GM21360 (cell line): ENCODE data around the gene TTLL4.

Experiments used
- ATAC-seq: cut with Tn5 transposase; IDR thresholded peaks from one replicate; pipeline ENCODE4 v1.9.1; 2021; ENCODE audit warnings: mild to moderate bottlenecking, moderate library complexity; ENCODE audit not compliant: unreplicated experiment

Gene TTLL4

DNA sequence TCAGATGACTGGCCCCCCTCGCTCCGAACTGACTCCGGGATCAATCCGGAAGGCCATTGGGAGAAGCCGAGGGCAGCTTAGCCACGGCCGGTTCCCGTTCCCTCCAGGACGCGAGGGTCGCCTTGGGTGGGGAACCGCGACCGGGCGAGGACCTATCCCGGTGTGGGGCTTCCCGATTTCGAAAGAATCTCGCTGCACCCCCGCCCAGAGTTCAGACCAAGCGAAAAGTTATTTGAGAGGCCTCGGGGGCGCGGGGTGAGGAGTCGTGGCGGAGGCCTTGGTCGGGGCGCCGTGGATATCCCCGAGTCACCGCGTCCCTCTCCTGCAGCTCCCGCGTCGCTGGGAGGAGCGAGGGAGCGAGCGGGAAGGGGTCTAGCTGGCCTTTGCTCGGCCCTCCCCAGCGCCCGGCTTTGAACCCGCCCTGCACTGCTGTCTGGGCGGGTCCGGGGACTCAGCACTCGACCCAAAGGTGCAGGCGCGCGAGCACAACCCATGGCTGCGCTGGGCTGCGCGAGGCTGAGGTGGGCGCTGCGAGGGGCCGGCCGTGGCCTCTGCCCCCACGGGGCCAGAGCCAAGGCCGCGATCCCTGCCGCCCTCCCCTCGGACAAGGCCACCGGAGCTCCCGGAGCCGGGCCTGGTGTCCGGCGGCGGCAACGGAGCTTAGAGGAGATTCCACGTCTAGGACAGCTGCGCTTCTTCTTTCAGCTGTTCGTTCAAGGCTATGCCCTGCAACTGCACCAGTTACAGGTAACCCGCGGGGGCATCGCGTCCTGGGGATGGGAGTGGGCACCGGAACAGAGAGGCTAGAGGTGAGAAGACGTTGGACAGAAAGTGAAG lies 71.3 kb downstream of the TTLL4 start, which contains the start of gene CYP27A1:
Gene CYP27A1 (plus strand): TSS at position 457 of the 837 bp plus-strand sequence. CDS start 36 bp downstream, at position 493.
- no peak for ATAC-seq

DNA sequence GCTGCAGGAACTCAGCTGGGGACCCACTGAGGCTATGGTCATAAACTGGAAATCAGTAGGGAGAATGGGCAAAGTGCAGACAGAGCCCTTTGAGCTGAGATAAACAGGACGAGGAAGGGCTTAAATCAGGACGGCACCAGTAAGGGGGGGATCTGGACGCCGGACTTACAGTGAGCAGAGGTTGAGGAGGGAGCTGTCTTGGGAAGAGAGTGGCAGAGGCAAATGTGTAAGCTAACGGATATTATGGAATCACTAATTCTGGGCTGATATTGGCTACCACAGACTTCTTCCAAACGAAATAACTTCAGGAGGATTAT lies 71.9 kb downstream of the TTLL4 start:
- no peak for ATAC-seq

DNA sequence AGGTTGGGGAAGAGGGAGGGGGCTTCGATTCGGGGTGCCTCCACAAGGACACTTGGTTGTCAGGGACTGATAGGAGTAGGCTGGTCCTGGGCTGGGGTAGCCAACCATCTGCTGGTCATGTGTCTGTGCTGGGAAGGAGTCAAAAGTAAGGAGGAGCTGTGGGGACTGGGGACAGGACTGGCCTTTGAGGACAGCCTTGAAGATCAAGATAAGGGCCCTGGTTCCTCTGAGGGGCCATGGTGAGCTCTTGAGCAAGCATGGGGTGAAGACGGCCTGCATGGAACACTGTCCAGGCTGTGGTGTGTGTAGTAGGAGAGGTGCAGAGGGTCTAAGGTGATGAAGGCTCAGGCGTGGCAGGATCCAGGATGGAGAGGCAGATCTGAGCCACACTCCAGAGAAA lies 73.1 kb downstream of the TTLL4 start:
- ATAC-seq, result no peak

DNA sequence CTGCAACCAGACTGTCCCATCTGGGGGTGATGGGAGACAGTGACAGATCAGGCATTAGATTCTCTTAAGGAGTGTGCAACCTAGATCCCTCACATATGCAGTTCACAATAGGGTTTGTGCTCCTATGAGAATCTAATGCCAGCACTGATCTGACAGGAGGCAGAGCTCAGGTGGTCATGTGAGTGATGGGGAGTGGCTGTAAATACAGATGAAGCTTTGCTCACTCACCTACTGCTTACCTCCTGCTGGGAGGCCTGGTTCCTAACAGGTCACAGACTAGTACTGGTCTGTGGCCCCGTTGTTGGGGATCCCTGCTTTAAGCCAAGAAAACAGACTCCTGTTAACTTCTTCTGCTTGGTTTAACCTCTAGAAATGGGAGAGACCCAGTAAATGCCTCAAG lies 74.5 kb downstream of the TTLL4 start:
- ATAC-seq, result no peak

DNA sequence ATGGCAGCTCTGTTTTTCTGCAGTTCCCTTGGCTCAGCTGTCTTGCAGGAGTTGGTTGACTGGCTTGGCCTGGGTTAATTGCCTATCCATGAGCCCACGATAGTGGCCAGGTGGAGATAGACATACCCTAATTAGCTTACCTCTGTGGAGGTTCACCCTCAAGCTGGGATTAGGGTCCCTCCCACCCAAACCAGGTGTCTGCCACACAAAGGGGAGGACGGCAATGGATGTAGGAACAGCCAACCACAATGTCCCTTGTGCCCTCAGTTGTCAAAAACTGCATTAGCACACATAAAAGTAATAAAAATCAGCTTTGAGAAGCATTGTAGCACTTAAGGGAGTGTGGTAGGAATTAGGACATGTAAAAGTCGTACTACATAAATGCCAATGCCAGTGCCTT lies 75.5 kb downstream of the TTLL4 start:
- no peak for ATAC-seq

DNA sequence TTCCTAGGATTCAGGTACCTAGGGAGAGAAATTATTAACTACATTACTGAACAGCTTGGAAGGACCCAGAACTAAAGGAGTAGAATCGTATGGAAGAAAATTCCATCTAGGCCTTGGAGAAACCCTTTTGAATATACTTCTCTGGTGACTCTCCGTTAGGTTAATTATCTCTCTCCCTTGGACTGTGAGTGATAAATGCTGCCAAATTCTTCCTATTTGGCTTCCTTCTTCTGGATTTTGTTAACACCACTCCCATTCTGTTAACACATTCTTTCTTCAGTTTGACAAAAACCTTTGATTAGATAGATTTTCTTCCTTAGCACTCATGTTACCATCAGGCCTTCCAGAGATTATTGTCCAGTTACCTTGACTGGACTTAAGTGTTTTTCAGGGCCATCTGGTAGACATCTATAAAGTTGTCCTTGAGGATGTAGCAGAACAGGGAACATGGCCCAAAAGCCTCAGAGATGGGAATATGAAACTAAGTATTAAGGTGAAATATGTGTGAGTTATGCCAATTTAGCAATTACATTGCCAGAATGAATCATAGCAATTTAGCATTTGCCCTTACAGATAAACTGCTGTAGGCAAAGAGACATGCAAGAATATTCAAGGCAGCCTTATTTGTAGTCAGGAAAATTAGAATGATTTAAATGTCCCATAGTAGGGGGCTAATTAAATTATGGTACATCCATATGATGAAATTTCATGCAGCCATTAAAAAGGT lies 78.1 kb downstream of the TTLL4 start:
- no peak for ATAC-seq

DNA sequence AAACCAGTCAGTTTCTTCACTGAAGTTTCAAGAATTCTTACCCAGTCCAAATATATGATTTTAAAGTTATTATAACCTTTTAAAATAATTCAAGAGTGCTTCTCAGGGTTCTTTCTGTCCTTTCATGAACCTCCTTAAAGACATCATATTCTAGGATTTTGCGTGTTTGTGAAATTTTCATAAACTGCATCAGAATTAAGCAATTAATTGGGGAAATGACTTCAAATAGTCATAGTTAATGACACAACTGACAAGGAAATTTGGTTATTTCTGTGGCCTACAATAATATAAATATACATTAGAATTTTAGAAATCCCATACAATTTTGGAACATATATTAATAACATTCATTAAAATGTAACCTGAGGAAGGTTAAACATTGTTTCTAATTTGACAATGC lies 81.8 kb downstream of the TTLL4 start:
- no peak for ATAC-seq

DNA sequence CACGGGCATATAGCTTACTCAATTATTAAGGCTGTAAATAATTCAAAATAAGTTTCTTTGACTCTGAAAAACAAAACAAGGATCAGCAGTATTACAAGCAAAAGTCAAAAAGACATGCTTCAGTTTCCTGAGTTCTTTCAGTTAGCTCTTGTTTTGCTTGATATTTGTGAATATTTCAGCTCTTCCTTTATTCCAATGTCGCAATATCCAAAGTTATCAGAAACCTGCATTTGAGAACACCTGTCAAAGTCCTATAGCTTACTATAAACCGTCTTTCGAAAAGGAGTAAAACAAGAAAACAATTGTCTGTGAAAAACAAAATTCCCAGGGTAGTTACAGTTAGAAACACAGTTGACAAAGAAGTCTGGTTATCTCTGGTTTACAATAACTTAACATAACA lies 86.1 kb downstream of the TTLL4 start:
- ATAC-seq, result no peak

DNA sequence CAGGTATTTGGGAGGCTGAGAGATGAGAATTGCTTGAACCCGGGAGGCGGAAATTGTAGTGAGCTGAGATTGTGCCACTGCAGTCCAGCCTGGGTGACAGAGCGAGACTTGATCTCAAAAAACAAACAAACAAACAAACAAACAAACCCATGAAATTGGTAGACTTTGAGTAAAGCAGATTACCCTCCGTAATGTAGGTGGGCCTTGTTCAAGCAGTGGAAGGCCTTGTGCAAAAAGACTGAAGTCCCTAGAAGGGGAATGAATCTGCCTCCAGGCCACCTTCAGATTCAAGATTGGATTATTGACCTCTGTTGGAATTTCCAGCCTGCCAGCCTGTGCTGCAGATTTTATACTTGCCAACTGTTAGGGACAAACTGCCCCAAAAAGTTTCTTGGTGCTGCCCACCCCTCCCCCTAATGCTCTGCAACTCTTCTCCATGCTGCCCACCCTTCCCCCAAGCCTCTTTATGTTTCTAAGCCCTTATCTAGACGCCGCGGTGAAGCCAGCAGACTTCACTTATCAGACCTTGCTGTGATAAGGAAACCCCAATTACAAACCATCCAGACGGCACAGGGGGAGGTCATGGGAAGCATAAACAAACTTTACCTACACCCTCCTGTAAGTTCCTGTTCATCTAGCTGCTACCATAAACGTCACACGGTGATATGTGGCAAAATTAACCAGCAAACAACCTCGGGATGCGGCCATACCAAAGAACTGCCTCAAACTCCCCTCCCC lies 88.3 kb downstream of the TTLL4 start:
- ATAC-seq, result no peak

DNA sequence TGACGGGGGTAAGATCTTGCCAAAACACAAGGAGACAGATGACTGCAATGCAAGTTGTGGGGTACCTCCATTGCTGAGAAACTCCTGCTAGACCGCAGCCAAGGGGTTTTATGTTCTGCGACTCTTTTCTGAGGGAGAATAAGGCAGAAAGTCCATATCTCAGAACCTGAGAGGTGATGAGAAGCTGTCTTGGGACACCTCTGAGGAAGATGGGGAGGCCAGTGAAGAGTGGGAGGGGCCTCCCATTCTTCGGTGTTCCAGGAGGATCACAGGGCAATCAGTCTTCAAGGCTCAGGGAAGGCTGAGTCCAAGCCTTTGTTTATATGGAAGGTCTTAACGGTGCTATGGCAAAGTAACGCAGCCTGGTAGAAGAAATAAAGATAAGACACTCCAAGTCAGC lies 89.4 kb downstream of the TTLL4 start:
- ATAC-seq, result no peak

DNA sequence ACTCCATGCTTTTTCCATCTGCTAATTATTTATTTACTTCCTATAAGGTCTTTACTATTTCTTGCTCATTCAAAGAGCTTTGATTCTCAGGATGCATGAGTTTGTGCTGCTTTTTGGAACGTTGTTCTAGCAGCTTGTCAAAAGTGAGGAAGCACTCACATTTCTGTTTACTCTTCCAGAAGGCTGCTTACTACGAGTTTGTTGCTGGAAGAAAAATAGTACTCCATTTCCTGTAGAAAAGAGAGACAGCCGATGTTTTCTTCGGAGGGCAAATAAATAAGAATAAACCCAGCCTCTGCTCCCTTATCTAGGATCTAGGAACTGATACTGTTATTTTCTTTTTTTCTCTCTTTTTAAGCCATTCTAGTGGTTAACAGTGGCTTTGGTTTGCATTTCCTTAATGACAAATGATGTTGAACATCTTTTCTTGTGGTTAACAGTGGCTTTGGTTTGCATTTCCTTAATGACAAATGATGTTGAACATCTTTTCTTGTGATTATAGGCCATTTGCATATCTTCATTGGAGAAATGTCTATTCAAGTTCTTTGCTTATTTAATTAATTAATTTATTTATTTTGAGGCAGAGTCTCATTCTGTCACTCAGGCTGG lies 91.9 kb downstream of the TTLL4 start:
- no peak for ATAC-seq

DNA sequence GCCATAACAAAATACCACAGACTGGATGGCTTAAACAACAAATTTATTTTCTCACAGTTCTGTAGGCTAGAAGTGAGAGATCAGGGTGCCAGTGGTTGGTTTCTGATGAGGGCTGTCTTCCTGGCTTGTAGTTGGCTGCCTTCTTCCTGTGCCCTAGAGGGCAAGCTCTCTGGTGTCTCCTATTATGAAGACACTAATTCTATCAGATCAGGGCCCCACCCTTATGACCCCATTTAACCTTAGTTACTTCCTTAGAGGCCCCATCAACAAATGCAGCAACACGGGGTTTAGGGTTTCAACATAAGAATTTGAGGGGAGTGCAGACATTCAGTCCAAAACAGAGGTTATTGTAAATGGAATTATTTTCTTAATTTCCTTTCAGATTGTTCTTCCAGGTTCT lies 94.2 kb downstream of the TTLL4 start:
- no peak for ATAC-seq
